Small intestine (tissue), 7 donors: ENCODE results near the gene FNIP1. TPM values are rescaled to one million over a fixed set of nuclear protein-coding genes. Genes with fewer than 3 reads are reported as not detected.
"Not testable (repeated sequence)": the region's sequence is repeated elsewhere in the genome, so short reads cannot be mapped to it uniquely, and the experiment has no call there.

ENCODE experiments used
- DNase-seq, 2 donors: peaks; one replicate each; pipeline versions ENCODE4 v3.0.0 to v3.0.0-alpha.2; 2013
- FAIRE-seq: peaks from 2 replicates; lab custom pipeline; 2012; peaks lifted over from hg19 to GRCh38; lab: Jason Lieb, UNC
- H3K27ac ChIP-seq, 3 donors: one replicate each; pipeline ENCODE4 v1.5.1; 2013; ENCODE audit warnings: low read length in 2 of 3, mild to moderate bottlenecking in 2 of 3, control low read depth in 1 of 3, inconsistent platforms in 1 of 3, low read depth in 1 of 3, moderate library complexity in 1 of 3
- H3K27me3 ChIP-seq, 3 donors: one replicate each; pipeline ENCODE4 v1.6.1; 2013; ENCODE audit warnings: low read length in 3 of 3, inconsistent platforms in 1 of 3; ENCODE audit not compliant: control insufficient read depth in 3 of 3, insufficient read depth in 3 of 3
- H3K36me3 ChIP-seq, 3 donors: one replicate each; pipeline ENCODE4 v1.6.1; 2013; ENCODE audit warnings: low read length in 3 of 3, inconsistent platforms in 1 of 3, low read depth in 1 of 3, mild to moderate bottlenecking in 1 of 3, moderate library complexity in 1 of 3; ENCODE audit not compliant: control insufficient read depth in 3 of 3, insufficient read depth in 2 of 3
- H3K4me1 ChIP-seq, 3 donors: one replicate each; pipeline ENCODE4 v1.6.1; 2013; ENCODE audit warnings: low read length in 2 of 3, inconsistent platforms in 1 of 3, low read depth in 1 of 3, mild to moderate bottlenecking in 1 of 3, moderate library complexity in 1 of 3; ENCODE audit not compliant: control insufficient read depth in 3 of 3, insufficient read depth in 2 of 3
- H3K4me3 ChIP-seq, 3 donors: one replicate each; pipeline ENCODE4 v1.5.1; 2013; ENCODE audit warnings: low read length in 3 of 3, control low read depth in 1 of 3, inconsistent platforms in 1 of 3, low read depth in 1 of 3, mild to moderate bottlenecking in 1 of 3, moderate library complexity in 1 of 3
- H3K9me3 ChIP-seq, 2 donors: one replicate each; pipeline ENCODE4 v1.6.1; 2013; ENCODE audit warnings: low read depth in 1 of 2, low read length in 1 of 2; ENCODE audit not compliant: control insufficient read depth in 2 of 2, insufficient read depth in 1 of 2
- WGBS, 3 donors: extraction: QIAGEN DNeasy Blood & Tissue Kit; methylation state at CpG; one replicate each; pipeline ENCODE4 v1.1.7; 2013; 5-methylcytosine and 5-hydroxymethylcytosine counted together
- polyA plus RNA-seq, 4 donors: library from polyadenylated mRNA; stranded (reverse) in 3 of 4; unstranded in 1 of 4; fragments of 200-250 nt in 3 of 4; fragments of 120-200 nt in 1 of 4; gene quantifications; one replicate each; pipeline versions ENCODE4 v1.2.1 to v1.2.3, GENCODE V29; 2013
- donor health status: healthy with polysubstance abuse.
- donor health status: control.
- donor health status: control.
- donor health status: Bipolar disorder and iron deficiency.
- donor health status: healthy.

The FNIP1 gene
- polyA plus RNA-seq, 4 donors: 4.7 to 21.9 (median 5.7) TPM

GRCh38 chr5:131593921-131594320, 202.9 kb downstream of the FNIP1 start:
- Histone ChIP-seq H3K36me3 (peaks cover 0 to 10% (median 0%) of the 10 kb centered on the region in 3 donors), H3K4me3 (no peak overlapping the region), H3K27me3 (no peaks in the 10 kb centered on the region), H3K9me3 (peaks cover 0 to 10% of the 10 kb centered on the region in 2 donors), H3K4me1 (peaks cover 0 to 7% (median 0%) of the 10 kb centered on the region in 3 donors), H3K27ac (peak overlapping the region in 1 of 3 donors; percentile 16)
- FAIRE-seq (no peak), DNase-seq (no peak)
- 87 to 95% (median 95%) methylated on average over 2 of the region's 2 CpGs for WGBS, 3 donors

GRCh38 chr5:131593436-131593835, 203.4 kb downstream of the FNIP1 start:
- not testable (repeated sequence) for H3K4me1 ChIP-seq, H3K4me3 ChIP-seq, FAIRE-seq, H3K27me3 ChIP-seq, H3K27ac ChIP-seq
- H3K9me3 ChIP-seq: peaks cover 0 to 10% of the 10 kb centered on the region in 2 donors
- DNase-seq: peak in 1 of 2 donors; percentile 42
- 65 to 74% (median 65%) methylated on average over 2 of the region's 2 CpGs for WGBS, 3 donors
- H3K36me3 ChIP-seq: peaks cover 0 to 12% (median 0%) of the 10 kb centered on the region in 3 donors

Other genes with a start within 250 kb of the FNIP1 start
- gene RAPGEF6, start 161.8 kb downstream of the FNIP1 start, polyA plus RNA-seq: 10 to 100 TPM in 1 of 4 donors, 1 to 10 TPM in 3; 1.1 to 10.4 (median 2.3) TPM
- 1 to 10 TPM in 1 of 4 donors, not detected in 3; 3.8 TPM for gene MEIKIN, start 148.6 kb upstream of the FNIP1 start, polyA plus RNA-seq
- gene ACSL6, start 214.6 kb upstream of the FNIP1 start, polyA plus RNA-seq: 1 to 10 TPM in 3 of 4 donors, under 1 TPM in 1; 0.89 to 4.9 (median 2.7) TPM